CD4-positive, alpha-beta T cell treated with Interferon alpha-2 for 1 hour (primary cell): ENCODE data around the gene BPGM.
"Not testable (repeated sequence)": the region's sequence is repeated elsewhere in the genome, so short reads cannot be mapped to it uniquely, and the experiment has no call there.

Source experiments
- DNase-seq, 2 donors: peaks; one replicate each; pipeline ENCODE4 v3.0.0-alpha.2; 2020 to 2022

BPGM gene

GRCh38 chr7:134632937-134633540, 13.6 kb upstream of the BPGM start:
- DNase-seq = peak; percentile 34 to 73

GRCh38 chr7:134636008-134636449, 10.6 kb upstream of the BPGM start:
- peak in 1 of 2 donors; percentile 70 for DNase-seq

GRCh38 chr7:134637441-134637840, 9.2 kb upstream of the BPGM start:
- DNase-seq = no peak

- DNase-seq = no peak
Observed at GRCh38 chr7:134637934-134638719, 8.5 kb upstream of the BPGM start.

GRCh38 chr7:134639061-134639460, 7.6 kb upstream of the BPGM start:
- DNase-seq = no peak

GRCh38 chr7:134639683-134640279, 6.9 kb upstream of the BPGM start:
- DNase-seq = no peak

GRCh38 chr7:134640842-134641715, 5.6 kb upstream of the BPGM start:
- DNase-seq = peak in 1 of 2 donors; percentile 50

GRCh38 chr7:134641981-134642380, 4.7 kb upstream of the BPGM start:
- DNase-seq = not testable (repeated sequence)

- DNase-seq = no peak
Observed at GRCh38 chr7:134643131-134643530, 3.5 kb upstream of the BPGM start.

- no peak for DNase-seq
Observed at GRCh38 chr7:134645478-134645877, 1.2 kb upstream of the BPGM start.

- no peak for DNase-seq
Observed at GRCh38 chr7:134645935-134646334, 718 bp upstream of the BPGM start.

- DNase-seq = no peak
Observed at GRCh38 chr7:134648456-134648855, 1.8 kb downstream of the BPGM start.

GRCh38 chr7:134649226-134649775, 2.6 kb downstream of the BPGM start:
- DNase-seq = no peak

- no peak for DNase-seq
Observed at GRCh38 chr7:134651991-134652390, 5.3 kb downstream of the BPGM start.

- no peak for DNase-seq
Observed at GRCh38 chr7:134654104-134654775, 7.6 kb downstream of the BPGM start.

GRCh38 chr7:134657526-134657925, 10.9 kb downstream of the BPGM start:
- DNase-seq = no peak

GRCh38 chr7:134660242-134660785, 13.7 kb downstream of the BPGM start:
- DNase-seq = no peak

- no peak for DNase-seq
Observed at GRCh38 chr7:134660961-134661376, 14.3 kb downstream of the BPGM start.

- DNase-seq = no peak
Observed at GRCh38 chr7:134662166-134662870, 15.7 kb downstream of the BPGM start.

- DNase-seq = no peak
Observed at GRCh38 chr7:134662871-134663205, 16.2 kb downstream of the BPGM start.

- DNase-seq = not testable (repeated sequence)
Observed at GRCh38 chr7:134665045-134665444, 18.4 kb downstream of the BPGM start.
